Measurements from ENCODE around the gene TMEM30B. TPM values are rescaled to one million over a fixed set of nuclear protein-coding genes. Genes with fewer than 3 reads are reported as not detected.

TMEM30B gene
- total and polyA plus RNA-seq, 2 of the 13 experiments (the other 11 are each of a cell fraction or from before 2014, with no cell fraction given), result not detected

- TF ChIP-seq TFDP1 (CRISPR knock-in tag; IDR thresholded peaks at IDR 0.05; ENCODE audit: borderline replicate concordance) (peak; percentile 48; the same call in 1 of the 2 replicates), CC2D1A (CRISPR knock-in tag; IDR thresholded peaks at IDR 0.05) (no peak), FOXA1 (IDR thresholded peaks at IDR 0.05) (no peak), FOXA1 (CRISPR knock-in tag; IDR thresholded peaks at IDR 0.05) (no peak), ZNF275 (CRISPR knock-in tag; IDR thresholded peaks at IDR 0.05; ENCODE audit: borderline replicate concordance) (no peak), REPIN1 (CRISPR knock-in tag; IDR thresholded peaks at IDR 0.05; ENCODE audit: borderline replicate concordance, low read depth) (peak; percentile 42; the same call in 1 of the 2 replicates), POGZ (CRISPR knock-in tag; IDR thresholded peaks at IDR 0.05) (peak; percentile 51; the same call in 1 of the 2 replicates), MBNL3 (CRISPR knock-in tag; conservative IDR thresholded peaks at IDR 0.05) (no peak), ZNF547 (CRISPR knock-in tag; IDR thresholded peaks at IDR 0.05) (0 out of 2 replicates have a peak, but pooled peaks have one; percentile 60), ZNF224 (CRISPR knock-in tag; IDR thresholded peaks at IDR 0.05) (no peak), HMG20A (CRISPR knock-in tag; IDR thresholded peaks at IDR 0.05; ENCODE audit: borderline replicate concordance) (no peak), ZNF432 (CRISPR knock-in tag; IDR thresholded peaks at IDR 0.05; ENCODE audit: borderline replicate concordance) (no peak), RBAK (CRISPR knock-in tag; IDR thresholded peaks at IDR 0.05) (no peak), SETDB1 (CRISPR knock-in tag; IDR thresholded peaks at IDR 0.05; ENCODE audit: borderline replicate concordance) (no peak), TMF1 (CRISPR knock-in tag; IDR thresholded peaks at IDR 0.05; ENCODE audit: low read depth) (no peak), KDM1A (CRISPR knock-in tag; IDR thresholded peaks at IDR 0.05) (no peak), KLF6 (CRISPR knock-in tag; IDR thresholded peaks at IDR 0.05) (no peak), NFE2L2 (IDR thresholded peaks at IDR 0.05; ENCODE audit: low read length) (no peak), KDM2A (CRISPR knock-in tag; IDR thresholded peaks at IDR 0.05; ENCODE audit: borderline replicate concordance, low read depth) (peak; percentile 21; the same call in 1 of the 2 replicates), HDAC1 (CRISPR knock-in tag; IDR thresholded peaks at IDR 0.05) (peak; percentile 47; the same call in 1 of the 2 replicates)
- TF ChIP-seq, protein P1, sequence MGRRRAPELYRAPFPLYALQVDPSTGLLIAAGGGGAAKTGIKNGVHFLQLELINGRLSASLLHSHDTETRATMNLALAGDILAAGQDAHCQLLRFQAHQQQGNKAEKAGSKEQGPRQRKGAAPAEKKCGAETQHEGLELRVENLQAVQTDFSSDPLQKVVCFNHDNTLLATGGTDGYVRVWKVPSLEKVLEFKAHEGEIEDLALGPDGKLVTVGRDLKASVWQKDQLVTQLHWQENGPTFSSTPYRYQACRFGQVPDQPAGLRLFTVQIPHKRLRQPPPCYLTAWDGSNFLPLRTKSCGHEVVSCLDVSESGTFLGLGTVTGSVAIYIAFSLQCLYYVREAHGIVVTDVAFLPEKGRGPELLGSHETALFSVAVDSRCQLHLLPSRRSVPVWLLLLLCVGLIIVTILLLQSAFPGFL (CRISPR knock-in tag; IDR thresholded peaks at IDR 0.05), result no peak
- TF ChIP-seq, protein P2, sequence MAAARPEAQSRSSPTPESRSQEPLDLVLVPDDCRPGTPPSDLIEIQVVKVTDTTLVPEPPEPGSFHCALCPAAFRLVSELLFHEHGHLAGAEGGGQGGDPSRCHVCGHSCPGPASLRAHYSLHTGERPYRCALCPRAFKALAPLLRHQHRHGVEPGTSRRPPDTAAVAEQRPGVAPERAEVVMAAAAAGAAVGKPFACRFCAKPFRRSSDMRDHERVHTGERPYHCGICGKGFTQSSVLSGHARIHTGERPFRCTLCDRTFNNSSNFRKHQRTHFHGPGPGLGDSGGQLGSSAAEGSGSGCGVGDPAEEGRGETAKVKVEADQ (CRISPR knock-in tag; IDR thresholded peaks at IDR 0.05; ENCODE audit: borderline replicate concordance), result no peak
- TF ChIP-seq, protein P3, sequence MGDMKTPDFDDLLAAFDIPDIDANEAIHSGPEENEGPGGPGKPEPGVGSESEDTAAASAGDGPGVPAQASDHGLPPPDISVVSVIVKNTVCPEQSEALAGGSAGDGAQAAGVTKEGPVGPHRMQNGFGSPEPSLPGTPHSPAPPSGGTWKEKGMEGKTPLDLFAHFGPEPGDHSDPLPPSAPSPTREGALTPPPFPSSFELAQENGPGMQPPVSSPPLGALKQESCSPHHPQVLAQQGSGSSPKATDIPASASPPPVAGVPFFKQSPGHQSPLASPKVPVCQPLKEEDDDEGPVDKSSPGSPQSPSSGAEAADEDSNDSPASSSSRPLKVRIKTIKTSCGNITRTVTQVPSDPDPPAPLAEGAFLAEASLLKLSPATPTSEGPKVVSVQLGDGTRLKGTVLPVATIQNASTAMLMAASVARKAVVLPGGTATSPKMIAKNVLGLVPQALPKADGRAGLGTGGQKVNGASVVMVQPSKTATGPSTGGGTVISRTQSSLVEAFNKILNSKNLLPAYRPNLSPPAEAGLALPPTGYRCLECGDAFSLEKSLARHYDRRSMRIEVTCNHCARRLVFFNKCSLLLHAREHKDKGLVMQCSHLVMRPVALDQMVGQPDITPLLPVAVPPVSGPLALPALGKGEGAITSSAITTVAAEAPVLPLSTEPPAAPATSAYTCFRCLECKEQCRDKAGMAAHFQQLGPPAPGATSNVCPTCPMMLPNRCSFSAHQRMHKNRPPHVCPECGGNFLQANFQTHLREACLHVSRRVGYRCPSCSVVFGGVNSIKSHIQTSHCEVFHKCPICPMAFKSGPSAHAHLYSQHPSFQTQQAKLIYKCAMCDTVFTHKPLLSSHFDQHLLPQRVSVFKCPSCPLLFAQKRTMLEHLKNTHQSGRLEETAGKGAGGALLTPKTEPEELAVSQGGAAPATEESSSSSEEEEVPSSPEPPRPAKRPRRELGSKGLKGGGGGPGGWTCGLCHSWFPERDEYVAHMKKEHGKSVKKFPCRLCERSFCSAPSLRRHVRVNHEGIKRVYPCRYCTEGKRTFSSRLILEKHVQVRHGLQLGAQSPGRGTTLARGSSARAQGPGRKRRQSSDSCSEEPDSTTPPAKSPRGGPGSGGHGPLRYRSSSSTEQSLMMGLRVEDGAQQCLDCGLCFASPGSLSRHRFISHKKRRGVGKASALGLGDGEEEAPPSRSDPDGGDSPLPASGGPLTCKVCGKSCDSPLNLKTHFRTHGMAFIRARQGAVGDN (CRISPR knock-in tag; IDR thresholded peaks at IDR 0.05), result peak; percentile 68
These were observed 40.4 kb upstream of the TMEM30B start, which contains the start of gene PRKCH (continued) for GRCh38 chr14:61321385-61322010.

All from HepG2 (cell line).